B cell (primary cell): Measurements from ENCODE around the gene VIL1.

ENCODE experiments used
- EZH2 ChIP-seq: IDR thresholded peaks from 2 replicates; pipeline ENCODE4 v1.6.1; 2012; ENCODE audit warnings: borderline replicate concordance, low read depth, mild to moderate bottlenecking, moderate library complexity, low read length; ENCODE audit not compliant: insufficient read depth, poor library complexity, severe bottlenecking
- TF ChIP-seq, protein P1 (sequence below): fragments of 200-600 bp; IDR thresholded peaks from one replicate; pipeline ENCODE4 v1.8.0; 2022; ENCODE audit warnings: antibody characterized with exemption, mild to moderate bottlenecking

DNA sequence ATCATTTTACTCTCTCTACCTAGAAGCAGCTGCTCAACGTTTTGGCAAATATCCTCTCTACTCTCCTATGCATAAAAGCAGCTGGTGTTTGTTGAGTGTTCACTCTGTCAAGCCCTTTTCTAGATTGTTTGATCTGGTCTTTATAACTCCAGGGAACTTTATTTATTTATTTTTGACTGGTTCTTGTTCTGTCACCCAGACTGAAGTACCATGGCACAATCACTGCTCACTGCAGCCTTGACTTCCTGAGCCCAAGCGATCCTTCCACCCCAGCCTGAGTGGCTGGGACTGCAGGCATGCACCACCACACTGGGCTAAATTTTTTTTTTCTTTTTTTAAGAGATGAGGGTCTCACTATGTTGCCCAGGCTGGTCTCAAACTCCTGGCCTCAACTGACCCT is 49.6 kb upstream of the VIL1 start:
- no peak for TF ChIP-seq EZH2
- TF ChIP-seq, protein P1, sequence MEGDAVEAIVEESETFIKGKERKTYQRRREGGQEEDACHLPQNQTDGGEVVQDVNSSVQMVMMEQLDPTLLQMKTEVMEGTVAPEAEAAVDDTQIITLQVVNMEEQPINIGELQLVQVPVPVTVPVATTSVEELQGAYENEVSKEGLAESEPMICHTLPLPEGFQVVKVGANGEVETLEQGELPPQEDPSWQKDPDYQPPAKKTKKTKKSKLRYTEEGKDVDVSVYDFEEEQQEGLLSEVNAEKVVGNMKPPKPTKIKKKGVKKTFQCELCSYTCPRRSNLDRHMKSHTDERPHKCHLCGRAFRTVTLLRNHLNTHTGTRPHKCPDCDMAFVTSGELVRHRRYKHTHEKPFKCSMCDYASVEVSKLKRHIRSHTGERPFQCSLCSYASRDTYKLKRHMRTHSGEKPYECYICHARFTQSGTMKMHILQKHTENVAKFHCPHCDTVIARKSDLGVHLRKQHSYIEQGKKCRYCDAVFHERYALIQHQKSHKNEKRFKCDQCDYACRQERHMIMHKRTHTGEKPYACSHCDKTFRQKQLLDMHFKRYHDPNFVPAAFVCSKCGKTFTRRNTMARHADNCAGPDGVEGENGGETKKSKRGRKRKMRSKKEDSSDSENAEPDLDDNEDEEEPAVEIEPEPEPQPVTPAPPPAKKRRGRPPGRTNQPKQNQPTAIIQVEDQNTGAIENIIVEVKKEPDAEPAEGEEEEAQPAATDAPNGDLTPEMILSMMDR = no peak
